GM19193 (cell line): Measurements from ENCODE around the gene DNM1.

Experiments
- POLR2A ChIP-seq: IDR thresholded peaks from 4 replicates; pipeline ENCODE4 v1.6.1; 2011; ENCODE audit not compliant: insufficient read depth, insufficient read length; ENCODE audit errors: extremely low read depth

DNM1 gene

GRCh38 chr9:128208386-128208785 is 5.2 kb downstream of the DNM1 start:
- no peak for TF ChIP-seq POLR2A

- TF ChIP-seq POLR2A, result no peak
Measured at GRCh38 chr9:128208946-128209669, 5.9 kb downstream of the DNM1 start.

- no peak for TF ChIP-seq POLR2A
Measured at GRCh38 chr9:128211186-128211980, 8.2 kb downstream of the DNM1 start.

GRCh38 chr9:128211981-128212281 is 8.8 kb downstream of the DNM1 start:
- no peak for TF ChIP-seq POLR2A

GRCh38 chr9:128213746-128214497 is 10.7 kb downstream of the DNM1 start:
- no peak for TF ChIP-seq POLR2A

GRCh38 chr9:128214571-128215490 is 11.7 kb downstream of the DNM1 start:
- TF ChIP-seq POLR2A, result no peak

- no peak for TF ChIP-seq POLR2A
Measured at GRCh38 chr9:128215491-128216409, 12.6 kb downstream of the DNM1 start.

- TF ChIP-seq POLR2A, result no peak
Measured at GRCh38 chr9:128216781-128217553, 13.8 kb downstream of the DNM1 start.

GRCh38 chr9:128218172-128218517 is 15.0 kb downstream of the DNM1 start:
- no peak for TF ChIP-seq POLR2A

GRCh38 chr9:128218518-128219389 is 15.6 kb downstream of the DNM1 start:
- TF ChIP-seq POLR2A, result no peak

GRCh38 chr9:128219831-128220230 is 16.7 kb downstream of the DNM1 start:
- TF ChIP-seq POLR2A, result no peak

- no peak for TF ChIP-seq POLR2A
Measured at GRCh38 chr9:128222026-128222425, 18.8 kb downstream of the DNM1 start.

- no peak for TF ChIP-seq POLR2A
Measured at GRCh38 chr9:128222880-128223670, 19.9 kb downstream of the DNM1 start.
